DOHH2 (cell line): ENCODE data around the gene ANKRD36C.
"Not testable (repeated sequence)": the region's sequence is repeated elsewhere in the genome, so short reads cannot be mapped to it uniquely, and the experiment has no call there.

Source experiments
- EZH2phosphoT487 ChIP-seq: fragments of 200-600 bp; sonication (generic); IDR thresholded peaks from 2 replicates; pipeline ENCODE4 v1.6.1; 2017; ENCODE audit warnings: borderline replicate concordance, mild to moderate bottlenecking, antibody characterized with exemption, low read length, moderate library complexity, mixed read lengths
- TF ChIP-seq, protein P1 (sequence below): fragments of 200-600 bp; sonication (generic); IDR thresholded peaks from one replicate; pipeline ENCODE4 v1.5.1; 2014; ENCODE audit warnings: antibody characterized with exemption, mild to moderate bottlenecking, low read depth, low read length; ENCODE audit not compliant: poor library complexity, severe bottlenecking

- TF ChIP-seq EZH2phosphoT487 = not testable (repeated sequence)
- TF ChIP-seq, protein P1, sequence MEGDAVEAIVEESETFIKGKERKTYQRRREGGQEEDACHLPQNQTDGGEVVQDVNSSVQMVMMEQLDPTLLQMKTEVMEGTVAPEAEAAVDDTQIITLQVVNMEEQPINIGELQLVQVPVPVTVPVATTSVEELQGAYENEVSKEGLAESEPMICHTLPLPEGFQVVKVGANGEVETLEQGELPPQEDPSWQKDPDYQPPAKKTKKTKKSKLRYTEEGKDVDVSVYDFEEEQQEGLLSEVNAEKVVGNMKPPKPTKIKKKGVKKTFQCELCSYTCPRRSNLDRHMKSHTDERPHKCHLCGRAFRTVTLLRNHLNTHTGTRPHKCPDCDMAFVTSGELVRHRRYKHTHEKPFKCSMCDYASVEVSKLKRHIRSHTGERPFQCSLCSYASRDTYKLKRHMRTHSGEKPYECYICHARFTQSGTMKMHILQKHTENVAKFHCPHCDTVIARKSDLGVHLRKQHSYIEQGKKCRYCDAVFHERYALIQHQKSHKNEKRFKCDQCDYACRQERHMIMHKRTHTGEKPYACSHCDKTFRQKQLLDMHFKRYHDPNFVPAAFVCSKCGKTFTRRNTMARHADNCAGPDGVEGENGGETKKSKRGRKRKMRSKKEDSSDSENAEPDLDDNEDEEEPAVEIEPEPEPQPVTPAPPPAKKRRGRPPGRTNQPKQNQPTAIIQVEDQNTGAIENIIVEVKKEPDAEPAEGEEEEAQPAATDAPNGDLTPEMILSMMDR = not testable (repeated sequence)
Observed at GRCh38 chr2:95915131-95915530, 76.5 kb downstream of the ANKRD36C start.
